IPS DF 4.7 (cell line): ENCODE data around the gene SMO.
"Not testable (repeated sequence)": the region's sequence is repeated elsewhere in the genome, so short reads cannot be mapped to it uniquely, and the experiment has no call there.

Experiments used
- DNase-seq: peaks from one replicate; pipeline ENCODE4 v3.0.0-alpha.2; 2013; ENCODE audit warnings: low spot score; ENCODE audit errors: extremely low read depth

The SMO gene

GRCh38 chr7:129231666-129232065 lies 43.2 kb downstream of the SMO start:
- DNase-seq = no peak

- no peak for DNase-seq
Observed at GRCh38 chr7:129238546-129238945, 50.1 kb downstream of the SMO start.

GRCh38 chr7:129240119-129240820 lies 51.8 kb downstream of the SMO start:
- no peak for DNase-seq

- DNase-seq = no peak
Observed at GRCh38 chr7:129244220-129244619, 55.8 kb downstream of the SMO start.

GRCh38 chr7:129245533-129245932 lies 57.1 kb downstream of the SMO start:
- no peak for DNase-seq

GRCh38 chr7:129247087-129247486 lies 58.7 kb downstream of the SMO start:
- no peak for DNase-seq

- DNase-seq = no peak
Observed at GRCh38 chr7:129252128-129252527, 63.7 kb downstream of the SMO start.

- DNase-seq = not testable (repeated sequence)
Observed at GRCh38 chr7:129252603-129253002, 64.2 kb downstream of the SMO start.

GRCh38 chr7:129255800-129256199 lies 67.4 kb downstream of the SMO start:
- no peak for DNase-seq

GRCh38 chr7:129256221-129256620 lies 67.8 kb downstream of the SMO start:
- no peak for DNase-seq

GRCh38 chr7:129257168-129257567 lies 68.7 kb downstream of the SMO start:
- DNase-seq = no peak

GRCh38 chr7:129258649-129259389 lies 70.4 kb downstream of the SMO start:
- peak; percentile 94 for DNase-seq

GRCh38 chr7:129262324-129262723 lies 73.9 kb downstream of the SMO start:
- DNase-seq = no peak
